HG02759 (cell line): ENCODE measurements around the gene GABRA5.
"Not testable (repeated sequence)": the region's sequence is repeated elsewhere in the genome, so short reads cannot be mapped to it uniquely, and the experiment has no call there.

Experiments used
- ATAC-seq: cut with Tn5 transposase; IDR thresholded peaks from one replicate; pipeline ENCODE4 v1.9.1; 2021; ENCODE audit warnings: mild to moderate bottlenecking, moderate library complexity; ENCODE audit not compliant: unreplicated experiment

The GABRA5 gene

GRCh38 chr15:26866298-26867199 is at the start of gene GABRA5:
Gene GABRA5, plus strand, starts transcription at chr15:26867062. Its CDS starts 2,187 bp downstream, at chr15:26869249.
- no peak for ATAC-seq

- not testable (repeated sequence) for ATAC-seq
These were observed 35.7 kb upstream of the GABRA5 start for GRCh38 chr15:26831191-26831590.

GRCh38 chr15:26831951-26832350 is 34.9 kb upstream of the GABRA5 start:
- ATAC-seq, result no peak

GRCh38 chr15:26838742-26839460 is 28.0 kb upstream of the GABRA5 start:
- ATAC-seq, result no peak

GRCh38 chr15:26841514-26841913 is 25.3 kb upstream of the GABRA5 start:
- ATAC-seq, result no peak

- no peak for ATAC-seq
These were observed 24.9 kb upstream of the GABRA5 start for GRCh38 chr15:26841941-26842340.

GRCh38 chr15:26842391-26842790 is 24.5 kb upstream of the GABRA5 start:
- no peak for ATAC-seq

- ATAC-seq, result no peak
These were observed 22.0 kb upstream of the GABRA5 start for GRCh38 chr15:26844901-26845300.

- ATAC-seq, result no peak
These were observed 18.4 kb upstream of the GABRA5 start for GRCh38 chr15:26848498-26848897.

GRCh38 chr15:26850161-26850560 is 16.7 kb upstream of the GABRA5 start:
- ATAC-seq, result no peak

GRCh38 chr15:26852980-26853379 is 13.9 kb upstream of the GABRA5 start:
- no peak for ATAC-seq

GRCh38 chr15:26854435-26854834 is 12.4 kb upstream of the GABRA5 start:
- ATAC-seq, result no peak

GRCh38 chr15:26864664-26865191 is 2.1 kb upstream of the GABRA5 start:
- no peak for ATAC-seq

GRCh38 chr15:26867200-26868007 is 542 bp downstream of the GABRA5 start:
- ATAC-seq, result no peak

- no peak for ATAC-seq
These were observed 1.3 kb downstream of the GABRA5 start for GRCh38 chr15:26868029-26868685.

- ATAC-seq, result no peak
These were observed 2.8 kb downstream of the GABRA5 start for GRCh38 chr15:26869628-26870027.

GRCh38 chr15:26870346-26870745 is 3.5 kb downstream of the GABRA5 start:
- no peak for ATAC-seq

GRCh38 chr15:26872206-26872605 is 5.3 kb downstream of the GABRA5 start:
- no peak for ATAC-seq

- no peak for ATAC-seq
These were observed 7.0 kb downstream of the GABRA5 start for GRCh38 chr15:26873846-26874245.

- no peak for ATAC-seq
These were observed 8.1 kb downstream of the GABRA5 start for GRCh38 chr15:26874774-26875475.
